ENCODE measurements around the gene PCSK5. TPM values are rescaled to one million over a fixed set of nuclear protein-coding genes. Genes with fewer than 3 reads are reported as not detected.

The PCSK5 gene
- polyA plus RNA-seq, 1 donor from 2014 or later: 1.7 TPM

DNA sequence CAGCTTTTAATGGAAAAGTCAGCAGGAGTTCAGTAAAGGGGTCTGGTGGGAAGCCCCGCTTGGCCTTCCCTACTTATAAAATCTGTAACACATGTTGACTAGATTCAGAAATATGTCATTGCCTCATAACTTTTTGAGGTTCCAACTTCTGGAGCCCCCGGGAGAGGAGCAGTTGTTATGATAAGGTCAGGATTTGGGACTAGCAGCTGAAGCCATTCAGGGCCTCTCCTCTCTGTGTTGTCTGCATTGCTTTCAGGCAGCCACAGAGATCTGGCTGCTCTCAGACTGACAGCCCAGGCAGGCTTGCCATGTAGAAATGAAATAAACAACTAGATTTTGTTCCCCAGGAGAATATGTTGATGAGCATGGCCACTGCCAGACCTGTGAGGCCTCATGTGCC lies 336.7 kb downstream of the PCSK5 start:
- no peaks in the 10 kb centered on the region for H3F3A ChIP-seq (ENCODE audit: insufficient read depth, low read length, poor library complexity, severe bottlenecking)
- H3K27ac ChIP-seq (ENCODE audit: low read length): no peak overlapping the region
- H3K4me3 ChIP-seq (ENCODE audit: low read length): no peak overlapping the region
- H3K27me3 ChIP-seq (ENCODE audit: insufficient read depth, low read depth, low read length): no peaks in the 10 kb centered on the region
- no peaks in the 10 kb centered on the region for H4K20me1 ChIP-seq (ENCODE audit: insufficient read depth)
- TF ChIP-seq EZH2 (IDR thresholded peaks at IDR 0.05; ENCODE audit: borderline replicate concordance, insufficient read depth, low read length, poor library complexity, severe bottlenecking) (no peak), EP300 (conservative IDR thresholded peaks at IDR 0.05; ENCODE audit: poor library complexity, severe bottlenecking) (no peak), RAD21 (conservative IDR thresholded peaks at IDR 0.05) (no peak), TAF1 (IDR thresholded peaks at IDR 0.05; ENCODE audit: low read depth) (no peak), MXI1 (conservative IDR thresholded peaks at IDR 0.05; ENCODE audit: poor library complexity, severe bottlenecking) (no peak), POLR2AphosphoS5 (IDR thresholded peaks at IDR 0.05) (no peak), SMC3 (conservative IDR thresholded peaks at IDR 0.05; ENCODE audit: poor library complexity) (no peak)
- TF ChIP-seq, protein P1, sequence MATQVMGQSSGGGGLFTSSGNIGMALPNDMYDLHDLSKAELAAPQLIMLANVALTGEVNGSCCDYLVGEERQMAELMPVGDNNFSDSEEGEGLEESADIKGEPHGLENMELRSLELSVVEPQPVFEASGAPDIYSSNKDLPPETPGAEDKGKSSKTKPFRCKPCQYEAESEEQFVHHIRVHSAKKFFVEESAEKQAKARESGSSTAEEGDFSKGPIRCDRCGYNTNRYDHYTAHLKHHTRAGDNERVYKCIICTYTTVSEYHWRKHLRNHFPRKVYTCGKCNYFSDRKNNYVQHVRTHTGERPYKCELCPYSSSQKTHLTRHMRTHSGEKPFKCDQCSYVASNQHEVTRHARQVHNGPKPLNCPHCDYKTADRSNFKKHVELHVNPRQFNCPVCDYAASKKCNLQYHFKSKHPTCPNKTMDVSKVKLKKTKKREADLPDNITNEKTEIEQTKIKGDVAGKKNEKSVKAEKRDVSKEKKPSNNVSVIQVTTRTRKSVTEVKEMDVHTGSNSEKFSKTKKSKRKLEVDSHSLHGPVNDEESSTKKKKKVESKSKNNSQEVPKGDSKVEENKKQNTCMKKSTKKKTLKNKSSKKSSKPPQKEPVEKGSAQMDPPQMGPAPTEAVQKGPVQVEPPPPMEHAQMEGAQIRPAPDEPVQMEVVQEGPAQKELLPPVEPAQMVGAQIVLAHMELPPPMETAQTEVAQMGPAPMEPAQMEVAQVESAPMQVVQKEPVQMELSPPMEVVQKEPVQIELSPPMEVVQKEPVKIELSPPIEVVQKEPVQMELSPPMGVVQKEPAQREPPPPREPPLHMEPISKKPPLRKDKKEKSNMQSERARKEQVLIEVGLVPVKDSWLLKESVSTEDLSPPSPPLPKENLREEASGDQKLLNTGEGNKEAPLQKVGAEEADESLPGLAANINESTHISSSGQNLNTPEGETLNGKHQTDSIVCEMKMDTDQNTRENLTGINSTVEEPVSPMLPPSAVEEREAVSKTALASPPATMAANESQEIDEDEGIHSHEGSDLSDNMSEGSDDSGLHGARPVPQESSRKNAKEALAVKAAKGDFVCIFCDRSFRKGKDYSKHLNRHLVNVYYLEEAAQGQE (IDR thresholded peaks at IDR 0.05; ENCODE audit: borderline replicate concordance): no peak
- TF ChIP-seq, protein P2, sequence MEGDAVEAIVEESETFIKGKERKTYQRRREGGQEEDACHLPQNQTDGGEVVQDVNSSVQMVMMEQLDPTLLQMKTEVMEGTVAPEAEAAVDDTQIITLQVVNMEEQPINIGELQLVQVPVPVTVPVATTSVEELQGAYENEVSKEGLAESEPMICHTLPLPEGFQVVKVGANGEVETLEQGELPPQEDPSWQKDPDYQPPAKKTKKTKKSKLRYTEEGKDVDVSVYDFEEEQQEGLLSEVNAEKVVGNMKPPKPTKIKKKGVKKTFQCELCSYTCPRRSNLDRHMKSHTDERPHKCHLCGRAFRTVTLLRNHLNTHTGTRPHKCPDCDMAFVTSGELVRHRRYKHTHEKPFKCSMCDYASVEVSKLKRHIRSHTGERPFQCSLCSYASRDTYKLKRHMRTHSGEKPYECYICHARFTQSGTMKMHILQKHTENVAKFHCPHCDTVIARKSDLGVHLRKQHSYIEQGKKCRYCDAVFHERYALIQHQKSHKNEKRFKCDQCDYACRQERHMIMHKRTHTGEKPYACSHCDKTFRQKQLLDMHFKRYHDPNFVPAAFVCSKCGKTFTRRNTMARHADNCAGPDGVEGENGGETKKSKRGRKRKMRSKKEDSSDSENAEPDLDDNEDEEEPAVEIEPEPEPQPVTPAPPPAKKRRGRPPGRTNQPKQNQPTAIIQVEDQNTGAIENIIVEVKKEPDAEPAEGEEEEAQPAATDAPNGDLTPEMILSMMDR (IDR thresholded peaks at IDR 0.05; ENCODE audit: poor library complexity, severe bottlenecking): no peak
- H3K4me2 ChIP-seq (ENCODE audit: low read length): no peak overlapping the region
- H3K79me2 ChIP-seq (replicated peaks; ENCODE audit: insufficient read depth, low read length): no peaks in the 10 kb centered on the region
- no peaks in the 10 kb centered on the region for H3K9me3 ChIP-seq (ENCODE audit: low read length)
- H2AFZ ChIP-seq (ENCODE audit: low read depth, low read length): no peak overlapping the region
- H3K9ac ChIP-seq (ENCODE audit: low read length): no peak overlapping the region
- H3K36me3 ChIP-seq (ENCODE audit: insufficient read depth, low read length): no peaks in the 10 kb centered on the region
- no peaks in the 10 kb centered on the region for H3K9me2 ChIP-seq (ENCODE audit: insufficient read depth, low read length)

- no peaks in the 10 kb centered on the region for H3F3A ChIP-seq (ENCODE audit: insufficient read depth, low read length, poor library complexity, severe bottlenecking)
- no peak overlapping the region for H3K4me3 ChIP-seq (ENCODE audit: low read length)
- no peaks in the 10 kb centered on the region for H3K9me2 ChIP-seq (ENCODE audit: insufficient read depth, low read length)
- no peak overlapping the region for H2AFZ ChIP-seq (ENCODE audit: low read depth, low read length)
- H3K9ac ChIP-seq (ENCODE audit: low read length): no peak overlapping the region
- H3K27ac ChIP-seq (ENCODE audit: low read length): no peak overlapping the region
- no peak overlapping the region for H3K4me2 ChIP-seq (ENCODE audit: low read length)
- no peaks in the 10 kb centered on the region for H3K79me2 ChIP-seq (replicated peaks; ENCODE audit: insufficient read depth, low read length)
- H3K36me3 ChIP-seq (ENCODE audit: insufficient read depth, low read length): no peaks in the 10 kb centered on the region
- no peaks in the 10 kb centered on the region for H3K9me3 ChIP-seq (ENCODE audit: low read length)
- TF ChIP-seq SMC3 (conservative IDR thresholded peaks at IDR 0.05; ENCODE audit: poor library complexity): no peak
- TF ChIP-seq EZH2 (IDR thresholded peaks at IDR 0.05; ENCODE audit: borderline replicate concordance, insufficient read depth, low read length, poor library complexity, severe bottlenecking): no peak
- no peak for TF ChIP-seq POLR2AphosphoS5 (IDR thresholded peaks at IDR 0.05)
- TF ChIP-seq, protein P2 (IDR thresholded peaks at IDR 0.05; ENCODE audit: poor library complexity, severe bottlenecking): no peak
- TF ChIP-seq, protein P1 (IDR thresholded peaks at IDR 0.05; ENCODE audit: borderline replicate concordance): no peak
- TF ChIP-seq TAF1 (IDR thresholded peaks at IDR 0.05; ENCODE audit: low read depth): no peak
- TF ChIP-seq RAD21 (conservative IDR thresholded peaks at IDR 0.05): no peak
- no peak for TF ChIP-seq EP300 (conservative IDR thresholded peaks at IDR 0.05; ENCODE audit: poor library complexity, severe bottlenecking)
- no peak for TF ChIP-seq MXI1 (conservative IDR thresholded peaks at IDR 0.05; ENCODE audit: poor library complexity, severe bottlenecking)
- no peaks in the 10 kb centered on the region for H3K27me3 ChIP-seq (ENCODE audit: insufficient read depth, low read depth, low read length)
- H4K20me1 ChIP-seq (ENCODE audit: insufficient read depth): no peaks in the 10 kb centered on the region
Measured at GRCh38 chr9:76231001-76231400, 340.5 kb downstream of the PCSK5 start.

All from neural cell (in vitro differentiated cells).